H1 (cell line): Measurements from ENCODE around the gene GLYR1. TPM values are rescaled to one million over a fixed set of nuclear protein-coding genes. Genes with fewer than 3 reads are reported as not detected.

Experiments used
- CTCF ChIA-PET: fragments of 300-600 bp; sonication (Branson Sonifier 250); formaldehyde crosslinking; loops from one replicate; lab custom pipeline; 2021; ENCODE audit not compliant: partially characterized antibody; lab: Charles Lee
- POLR2A ChIA-PET: fragments of 300-600 bp; sonication (Branson Sonifier 250); formaldehyde crosslinking; loops from one replicate; lab custom pipeline; 2021; ENCODE audit warnings: inconsistent platforms; ENCODE audit not compliant: partially characterized antibody; lab: Charles Lee
- DNase-seq, 2 experiments: peaks; one replicate each; pipeline versions ENCODE4 v3.0.0 to v3.0.0-alpha.2; 2010 to 2022; ENCODE audit warnings: low spot score in 2 of 2, low read depth in 1 of 2, mixed read lengths in 1 of 2
- FAIRE-seq: peaks from 2 replicates; lab custom pipeline; 2011; peaks lifted over from hg19 to GRCh38; lab: Jason Lieb, UNC
- H2AFZ ChIP-seq: 2 replicates; pipeline ENCODE4 v1.8.1; 2012; ENCODE audit warnings: low read length, inconsistent platforms
- H2AK5ac ChIP-seq: 2 replicates; pipeline ENCODE4 v1.6.1; 2013; ENCODE audit warnings: low read depth, low read length
- H2BK120ac ChIP-seq: replicated peaks from 2 replicates; pipeline ENCODE3; 2013; ENCODE audit warnings: low read depth, low read length, inconsistent platforms
- H2BK12ac ChIP-seq: 2 replicates; pipeline ENCODE4 v1.6.1; 2013; ENCODE audit warnings: low read depth, low read length
- H2BK15ac ChIP-seq: 2 replicates; pipeline ENCODE4 v1.6.1; 2013; ENCODE audit warnings: low read length
- H2BK20ac ChIP-seq: 2 replicates; pipeline ENCODE4 v1.6.1; 2013; ENCODE audit warnings: low read length
- H2BK5ac ChIP-seq: 2 replicates; pipeline ENCODE4 v1.6.1; 2013; ENCODE audit warnings: low read depth, low read length
- H3K14ac ChIP-seq: 2 replicates; pipeline ENCODE4 v1.6.1; 2013; ENCODE audit warnings: inconsistent platforms; ENCODE audit not compliant: insufficient read length
- H3K18ac ChIP-seq: 2 replicates; pipeline ENCODE4 v1.6.1; 2013; ENCODE audit warnings: low read length; ENCODE audit errors: extremely low read depth
- H3K23ac ChIP-seq: 2 replicates; pipeline ENCODE4 v1.6.1; 2013; ENCODE audit warnings: inconsistent platforms; ENCODE audit not compliant: insufficient read length
- H3K23me2 ChIP-seq: 2 replicates; pipeline ENCODE4 v1.6.1; 2013; ENCODE audit warnings: low read depth, low read length
- H3K27ac ChIP-seq: 2 replicates; pipeline ENCODE4 v1.6.1; 2011; ENCODE audit warnings: low read depth, low read length, inconsistent platforms
- H3K27me3 ChIP-seq, 4 experiments: replicated peaks in 1 of 4; 1 replicate in 1 of 4; 2 replicates in 3 of 4; pipeline versions ENCODE4 v1.6.1 to v1.8.1; 2011 to 2013; ENCODE audit warnings: low read length in 3 of 4, mild to moderate bottlenecking in 3 of 4, inconsistent platforms in 2 of 4, mixed read lengths in 2 of 4, moderate library complexity in 1 of 4; ENCODE audit not compliant: control insufficient read depth in 3 of 4, insufficient read depth in 3 of 4; ENCODE audit errors: extremely low read depth in 1 of 4
- H3K36me3 ChIP-seq, 4 experiments: 2 replicates each; pipeline versions ENCODE4 v1.6.1 to v1.8.1; 2011 to 2013; ENCODE audit warnings: mild to moderate bottlenecking in 4 of 4, low read length in 3 of 4, moderate library complexity in 2 of 4, control low read depth in 1 of 4, inconsistent platforms in 1 of 4; ENCODE audit not compliant: insufficient read depth in 4 of 4, control insufficient read depth in 2 of 4
- H3K4ac ChIP-seq: replicated peaks from 2 replicates; pipeline ENCODE3; 2013; ENCODE audit warnings: low read length, low read depth, mixed read lengths, inconsistent platforms; ENCODE audit not compliant: insufficient read length
- H3K4me1 ChIP-seq, 4 experiments: replicated peaks in 1 of 4; 1 replicate in 1 of 4; 2 replicates in 3 of 4; pipeline versions ENCODE4 v1.6.1 to v1.8.1; 2011 to 2013; ENCODE audit warnings: low read length in 3 of 4, inconsistent platforms in 2 of 4, mixed read lengths in 1 of 4; ENCODE audit not compliant: insufficient read depth in 4 of 4, control insufficient read depth in 3 of 4
- H3K4me2 ChIP-seq, 2 experiments: 2 replicates each; pipeline versions ENCODE4 v1.6.1 to v1.8.1; 2011 to 2013; ENCODE audit warnings: low read depth in 2 of 2, low read length in 2 of 2, control low read depth in 1 of 2, inconsistent platforms in 1 of 2, mild to moderate bottlenecking in 1 of 2; ENCODE audit not compliant: insufficient read depth in 1 of 2
- H3K4me3 ChIP-seq, 4 experiments: fragments of 200-600, 300-600 bp in 1 of 4; sonication (generic), shearing (Covaris generic), sonication (Bioruptor Twin) in 1 of 4; 2 replicates each; pipeline versions ENCODE4 v1.5.1 to v1.8.1; 2011 to 2016; ENCODE audit warnings: low read length in 4 of 4, low read depth in 3 of 4, control low read depth in 2 of 4, inconsistent platforms in 2 of 4, mild to moderate bottlenecking in 2 of 4, mixed read lengths in 1 of 4, moderate library complexity in 1 of 4; ENCODE audit not compliant: insufficient read depth in 2 of 4; ENCODE audit errors: extremely low read depth in 1 of 4
- H3K56ac ChIP-seq: replicated peaks from 2 replicates; pipeline ENCODE3; 2013; ENCODE audit warnings: low read depth, mild to moderate bottlenecking, mixed read lengths, low read length, inconsistent platforms; ENCODE audit not compliant: insufficient read length
- H3K79me1 ChIP-seq: 2 replicates; pipeline ENCODE4 v1.6.1; 2013; ENCODE audit warnings: low read depth, low read length, control low read depth
- H3K79me2 ChIP-seq, 2 experiments: 2 replicates each; pipeline versions ENCODE4 v1.6.1 to v1.8.1; 2012 to 2013; ENCODE audit warnings: low read length in 2 of 2, mild to moderate bottlenecking in 2 of 2, inconsistent platforms in 1 of 2; ENCODE audit not compliant: insufficient read depth in 2 of 2, control insufficient read depth in 1 of 2
- H3K9ac ChIP-seq, 4 experiments: replicated peaks in 1 of 4; 1 replicate in 1 of 4; 2 replicates in 3 of 4; pipeline versions ENCODE4 v1.6.1 to v1.8.1; 2011 to 2013; ENCODE audit warnings: low read depth in 3 of 4, low read length in 3 of 4, control low read depth in 2 of 4, mild to moderate bottlenecking in 2 of 4, moderate library complexity in 2 of 4, inconsistent platforms in 1 of 4; ENCODE audit errors: extremely low read depth in 1 of 4
- H3K9me3 ChIP-seq, 2 experiments: 2 replicates each; pipeline versions ENCODE4 v1.6.1 to v1.8.1; 2012 to 2013; ENCODE audit warnings: mild to moderate bottlenecking in 2 of 2, moderate library complexity in 2 of 2, control low read depth in 1 of 2, inconsistent platforms in 1 of 2, low read depth in 1 of 2, low read length in 1 of 2, mixed read lengths in 1 of 2; ENCODE audit not compliant: insufficient read depth in 2 of 2
- H4K20me1 ChIP-seq, 2 experiments: replicated peaks in 1 of 2; 2 replicates each; pipeline versions ENCODE3 to v1.8.1; 2011 to 2013; ENCODE audit warnings: inconsistent platforms in 2 of 2, low read length in 2 of 2, mild to moderate bottlenecking in 1 of 2; ENCODE audit not compliant: insufficient read depth in 2 of 2, control insufficient read depth in 1 of 2
- H4K5ac ChIP-seq: 2 replicates; pipeline ENCODE4 v1.6.1; 2013; ENCODE audit warnings: low read length, low read depth, mixed read lengths, inconsistent platforms; ENCODE audit not compliant: insufficient read length
- H4K8ac ChIP-seq: 2 replicates; pipeline ENCODE4 v1.8.0; 2013; ENCODE audit warnings: mild to moderate bottlenecking, moderate library complexity, low read length, inconsistent platforms; ENCODE audit not compliant: insufficient read depth; ENCODE audit errors: extremely low read depth
- H4K91ac ChIP-seq: replicated peaks from 2 replicates; pipeline ENCODE3; 2013; ENCODE audit warnings: low read length, mixed read lengths, inconsistent platforms; ENCODE audit not compliant: insufficient read length
- ATF3 ChIP-seq: IDR thresholded peaks from 2 replicates; pipeline ENCODE4 v1.6.1; 2011; ENCODE audit warnings: low read depth, mild to moderate bottlenecking, low read length; ENCODE audit not compliant: insufficient read depth
- BCL11A ChIP-seq, 2 experiments: IDR thresholded peaks; one replicate each; pipeline ENCODE4 v1.6.1; 2011; ENCODE audit warnings: low read depth in 2 of 2, low read length in 2 of 2, mild to moderate bottlenecking in 2 of 2
- CTBP2 ChIP-seq: IDR thresholded peaks from 2 replicates; pipeline ENCODE4 v1.7.0; 2011; ENCODE audit warnings: borderline replicate concordance, mild to moderate bottlenecking, moderate library complexity, mixed read lengths, low read length; ENCODE audit not compliant: insufficient read depth, insufficient read length
- CTCF ChIP-seq, 3 experiments: IDR thresholded peaks; 1 replicate in 2 of 3; 2 replicates in 1 of 3; pipeline versions ENCODE4 v1.5.1 to v1.6.1; 2011; ENCODE audit warnings: low read length in 3 of 3, mild to moderate bottlenecking in 3 of 3, inconsistent platforms in 2 of 3, low read depth in 1 of 3, moderate library complexity in 1 of 3; ENCODE audit not compliant: insufficient read depth in 1 of 3; ENCODE audit errors: control extremely low read depth in 1 of 3
- EP300 ChIP-seq, 2 experiments: IDR thresholded peaks; 1 replicate in 1 of 2; 2 replicates in 1 of 2; pipeline ENCODE4 v1.6.1; 2011 to 2012; ENCODE audit warnings: low read depth in 2 of 2, low read length in 2 of 2, mild to moderate bottlenecking in 2 of 2, borderline replicate concordance in 1 of 2, inconsistent platforms in 1 of 2, moderate library complexity in 1 of 2
- KDM5A ChIP-seq: fragments of 200-600 bp; IDR thresholded peaks from 2 replicates; pipeline ENCODE4 v1.7.1; 2012; ENCODE audit warnings: mild to moderate bottlenecking, low read length, inconsistent platforms, mixed read lengths
- NANOG ChIP-seq: IDR thresholded peaks from 2 replicates; pipeline ENCODE4 v1.6.1; 2011; ENCODE audit warnings: low read length, low read depth, mild to moderate bottlenecking, inconsistent platforms; ENCODE audit not compliant: insufficient read depth, poor library complexity, severe bottlenecking
- SAP30 ChIP-seq: fragments of 300-600 bp; sonication (generic); IDR thresholded peaks from 2 replicates; pipeline ENCODE4 v1.7.1; 2012; ENCODE audit warnings: low read length, moderate library complexity, mild to moderate bottlenecking, inconsistent platforms; ENCODE audit not compliant: insufficient read depth, insufficient replicate concordance
- TEAD4 ChIP-seq: IDR thresholded peaks from 2 replicates; pipeline ENCODE4 v1.6.1; 2012; ENCODE audit warnings: low read depth, low read length, inconsistent platforms, mixed read lengths
- WGBS, 2 experiments: shearing (Covaris generic) in 1 of 2; methylation state at CpG; one replicate each; pipeline versions ENCODE4 v1.1.6 to v1.1.7; 2013 to 2015; ENCODE audit warnings: low lambda C conversion rate in 2 of 2, mixed read lengths in 2 of 2, inconsistent platforms in 1 of 2, low coverage in 1 of 2, missing lambda C conversion rate in 1 of 2; ENCODE audit not compliant: insufficient replicate concordance in 2 of 2, insufficient coverage in 1 of 2, insufficient read length in 1 of 2; ENCODE audit errors: extremely low coverage in 1 of 2, missing lambda C conversion rate in 1 of 2; 5-methylcytosine and 5-hydroxymethylcytosine counted together
- polyA plus RNA-seq, 7 experiments: library from polyadenylated mRNA; depleted of rRNA in 3 of 7; stranded (reverse) in 5 of 7; unstranded in 2 of 7; fragments of >200 nt in 5 of 7; fragments of 200-250 nt in 2 of 7; gene quantifications; 1 replicate in 5 of 7; 2 replicates in 1 of 7; 4 replicates in 1 of 7; pipeline versions ENCODE4 v1.2.1 to v1.2.3, GENCODE V29; 2011 to 2013; ENCODE audit warnings: missing spikeins in 2 of 7, mixed read lengths in 2 of 7
- total RNA-seq: library from RNA; stranded (reverse); fragmentation: NEBNext Ultra II Directional; extraction: Animal tissue kit (Norgen Biotek cat#: 25700); gene quantifications from 2 replicates; pipeline ENCODE4 v1.2.1, GENCODE V29; 2021

The GLYR1 gene
- total and polyA plus RNA-seq, 2 of the 8 experiments (the other 6 are each of a cell fraction or from before 2014, with no cell fraction given): 50.2 to 115 TPM

- no peak overlapping the region for H3K14ac ChIP-seq
- no peak overlapping the region for H4K8ac ChIP-seq
- no peak overlapping the region for H3K18ac ChIP-seq
- no peaks in the 10 kb centered on the region for H3K23me2 ChIP-seq
- no peaks in the 10 kb centered on the region for H3K27me3 ChIP-seq
- no peak overlapping the region for H2BK120ac ChIP-seq
- no peak overlapping the region for H2BK5ac ChIP-seq
- POLR2A ChIA-PET: no interaction called here
- no peaks in the 10 kb centered on the region; the same call in none of the 2 replicates for H3K79me1 ChIP-seq
- no peak overlapping the region for H3K4me3 ChIP-seq
- H3K56ac ChIP-seq: no peak overlapping the region
- H4K91ac ChIP-seq: no peak overlapping the region
- FAIRE-seq (no peak), DNase-seq (no peak)
- H3K27ac ChIP-seq: no peak overlapping the region
- H4K20me1 ChIP-seq: peaks cover 0 to 3% of the 10 kb centered on the region in 2 experiments
- H3K23ac ChIP-seq: no peak overlapping the region
- no peak overlapping the region for H2AFZ ChIP-seq
- H2BK15ac ChIP-seq: no peak overlapping the region
- H3K9me3 ChIP-seq: peaks cover 0 to 5% of the 10 kb centered on the region in 2 experiments; a peak in 1 of 4 replicates
- peaks cover 3 to 33% (median 25%) of the 10 kb centered on the region in 4 experiments; a peak in 6 of 8 replicates for H3K36me3 ChIP-seq
- H4K5ac ChIP-seq: no peak overlapping the region
- no peak overlapping the region for H2BK20ac ChIP-seq
- H3K79me2 ChIP-seq: no peaks in the 10 kb centered on the region
- CTCF ChIA-PET: interaction anchor here (1.0 kb wide), 1 partner anchor 15 kb away, joined by 3 read pairs; no protein-coding TSS in a partner anchor
- H3K4me2 ChIP-seq: no peak overlapping the region
- no peak overlapping the region for H2AK5ac ChIP-seq
- H3K4ac ChIP-seq: no peak overlapping the region
- no peaks in the 10 kb centered on the region for H3K4me1 ChIP-seq
- H3K9ac ChIP-seq: no peak overlapping the region
- WGBS, 2 experiments: 95% methylated on average over 11 of the region's 11 CpGs; no CpG with 5 or more reads in 1 of the 2 experiments
- H2BK12ac ChIP-seq: no peak overlapping the region
- TF ChIP-seq SAP30 (no peak), TEAD4 (no peak), CTCF (IDR thresholded peaks at IDR 0.05; ENCODE audit: control extremely low read depth in 1 of 3, insufficient read depth in 1 of 3, low read depth in 1 of 3, low read length in 3 of 3) (no peak), CTBP2 (no peak), KDM5A (no peak), EP300 (IDR thresholded peaks at IDR 0.05; ENCODE audit: borderline replicate concordance in 1 of 2, low read depth in 2 of 2, low read length in 2 of 2) (no peak), NANOG (no peak), BCL11A (IDR thresholded peaks at IDR 0.05; ENCODE audit: low read depth in 2 of 2, low read length in 2 of 2) (no peak), ATF3 (no peak)
Observed at GRCh38 chr16:4753227-4753626, 93.9 kb downstream of the GLYR1 start.
